PFSK-1 (cell line): ENCODE results near the gene BMI1.

Source experiments
- FOXP2 ChIP-seq: optimal IDR thresholded peaks from 2 replicates; pipeline ENCODE3; 2011; ENCODE audit warnings: borderline replicate concordance, control low read depth, inconsistent platforms; ENCODE audit not compliant: insufficient read depth; ENCODE audit errors: extremely low read length, extremely low read depth
- POLR2AphosphoS5 ChIP-seq: IDR thresholded peaks from 2 replicates; pipeline ENCODE4 v1.6.1; 2012; ENCODE audit warnings: low read depth, mild to moderate bottlenecking, control low read depth, low read length, moderate library complexity
- SIN3A ChIP-seq: IDR thresholded peaks from 2 replicates; pipeline ENCODE4 v1.6.1; 2012; ENCODE audit warnings: mild to moderate bottlenecking, low read length, moderate library complexity, borderline replicate concordance; ENCODE audit not compliant: insufficient read depth
- TAF1 ChIP-seq: IDR thresholded peaks from 2 replicates; pipeline ENCODE4 v1.6.1; 2012; ENCODE audit warnings: low read length, control low read depth, borderline replicate concordance; ENCODE audit not compliant: insufficient read depth
- TF ChIP-seq, protein P1 (sequence below), 2 experiments: IDR thresholded peaks; 2 replicates each; pipeline versions ENCODE4 v1.6.1 to v1.8.0; 2011 to 2012; ENCODE audit warnings: low read depth in 2 of 2, low read length in 2 of 2, control low read depth in 1 of 2, inconsistent platforms in 1 of 2, mild to moderate bottlenecking in 1 of 2, moderate library complexity in 1 of 2; ENCODE audit not compliant: insufficient read depth in 1 of 2

DNA sequence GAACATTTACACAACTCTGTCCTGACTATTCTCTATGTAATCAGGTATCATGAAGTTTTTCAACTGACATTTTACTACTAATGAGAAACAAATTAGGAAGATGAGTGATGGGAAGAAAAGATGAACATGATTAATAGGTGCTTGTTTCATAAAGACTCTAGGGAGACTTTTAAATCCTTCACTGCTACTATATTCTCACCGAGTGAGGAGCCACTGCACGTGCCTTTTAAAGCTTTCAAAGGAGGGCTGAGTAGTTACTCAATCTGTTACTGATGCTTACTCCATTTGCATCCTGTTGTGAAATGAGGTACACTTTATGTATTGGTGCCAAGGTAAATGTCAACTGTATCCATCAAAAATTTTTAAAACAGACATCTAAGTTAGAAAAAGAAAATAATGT is 6.0 kb upstream of the BMI1 start:
- TF ChIP-seq SIN3A (no peak), TAF1 (no peak), POLR2AphosphoS5 (no peak), FOXP2 (no peak)
- TF ChIP-seq, protein P1, sequence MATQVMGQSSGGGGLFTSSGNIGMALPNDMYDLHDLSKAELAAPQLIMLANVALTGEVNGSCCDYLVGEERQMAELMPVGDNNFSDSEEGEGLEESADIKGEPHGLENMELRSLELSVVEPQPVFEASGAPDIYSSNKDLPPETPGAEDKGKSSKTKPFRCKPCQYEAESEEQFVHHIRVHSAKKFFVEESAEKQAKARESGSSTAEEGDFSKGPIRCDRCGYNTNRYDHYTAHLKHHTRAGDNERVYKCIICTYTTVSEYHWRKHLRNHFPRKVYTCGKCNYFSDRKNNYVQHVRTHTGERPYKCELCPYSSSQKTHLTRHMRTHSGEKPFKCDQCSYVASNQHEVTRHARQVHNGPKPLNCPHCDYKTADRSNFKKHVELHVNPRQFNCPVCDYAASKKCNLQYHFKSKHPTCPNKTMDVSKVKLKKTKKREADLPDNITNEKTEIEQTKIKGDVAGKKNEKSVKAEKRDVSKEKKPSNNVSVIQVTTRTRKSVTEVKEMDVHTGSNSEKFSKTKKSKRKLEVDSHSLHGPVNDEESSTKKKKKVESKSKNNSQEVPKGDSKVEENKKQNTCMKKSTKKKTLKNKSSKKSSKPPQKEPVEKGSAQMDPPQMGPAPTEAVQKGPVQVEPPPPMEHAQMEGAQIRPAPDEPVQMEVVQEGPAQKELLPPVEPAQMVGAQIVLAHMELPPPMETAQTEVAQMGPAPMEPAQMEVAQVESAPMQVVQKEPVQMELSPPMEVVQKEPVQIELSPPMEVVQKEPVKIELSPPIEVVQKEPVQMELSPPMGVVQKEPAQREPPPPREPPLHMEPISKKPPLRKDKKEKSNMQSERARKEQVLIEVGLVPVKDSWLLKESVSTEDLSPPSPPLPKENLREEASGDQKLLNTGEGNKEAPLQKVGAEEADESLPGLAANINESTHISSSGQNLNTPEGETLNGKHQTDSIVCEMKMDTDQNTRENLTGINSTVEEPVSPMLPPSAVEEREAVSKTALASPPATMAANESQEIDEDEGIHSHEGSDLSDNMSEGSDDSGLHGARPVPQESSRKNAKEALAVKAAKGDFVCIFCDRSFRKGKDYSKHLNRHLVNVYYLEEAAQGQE (IDR thresholded peaks at IDR 0.05; ENCODE audit: insufficient read depth in 1 of 2, low read depth in 2 of 2, low read length in 2 of 2): no peak
